ENCODE measurements around the gene RAC3.
A peak's percentile ranks its signal among the peaks of the same experiment; 100 is the strongest.
"Not testable (repeated sequence)": the region's sequence is repeated elsewhere in the genome, so short reads cannot be mapped to it uniquely, and the experiment has no call there.

The RAC3 gene

DNA sequence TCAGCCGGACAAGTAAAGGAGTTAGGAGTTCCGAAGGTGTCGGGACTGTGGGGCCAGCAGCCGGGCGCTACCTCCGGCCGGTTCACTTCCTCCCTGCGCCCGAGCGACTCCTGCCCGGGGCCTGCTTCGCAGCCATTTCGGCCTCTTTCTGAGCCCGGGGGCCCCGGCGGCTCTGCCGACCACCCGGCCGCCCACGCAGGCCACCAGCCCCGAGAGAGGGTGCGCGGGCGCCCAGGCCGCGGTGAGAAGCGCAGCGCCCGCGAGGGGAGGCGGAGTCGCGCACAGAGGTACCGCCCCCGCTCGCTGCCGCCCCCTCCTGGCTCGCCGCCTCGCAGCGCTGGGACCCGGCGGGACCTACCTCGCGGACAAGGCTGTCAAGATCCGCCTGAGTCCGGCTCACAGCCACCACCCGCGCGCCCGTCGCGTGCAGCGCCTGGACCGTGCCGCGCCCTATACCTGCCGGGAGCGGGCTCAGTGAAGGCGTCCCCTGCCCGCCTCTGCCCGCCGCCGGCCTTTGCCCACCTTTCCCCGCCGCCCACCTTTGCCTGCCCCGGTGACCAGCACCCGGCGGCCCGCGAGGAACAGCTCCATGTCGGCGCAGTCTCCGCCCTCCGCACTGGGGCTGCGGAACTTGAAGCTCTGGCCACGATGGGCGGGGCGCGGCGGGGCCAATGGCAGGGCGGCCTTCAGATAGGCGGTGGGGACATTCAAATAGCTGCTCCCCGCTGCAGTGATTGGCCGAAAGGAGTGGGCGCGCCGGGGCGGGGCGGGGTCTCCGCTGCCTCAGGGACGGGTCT is 5.8 kb downstream of the RAC3 start, which contains the start of gene DCXR:
Gene DCXR, minus strand, starts transcription at position 606 of the 797 bp plus-strand sequence. Its CDS starts 15 bp downstream, at position 591.
- DNase-seq (ENCODE audit: low read depth) = peak; percentile 82
- TF ChIP-seq, protein P1, sequence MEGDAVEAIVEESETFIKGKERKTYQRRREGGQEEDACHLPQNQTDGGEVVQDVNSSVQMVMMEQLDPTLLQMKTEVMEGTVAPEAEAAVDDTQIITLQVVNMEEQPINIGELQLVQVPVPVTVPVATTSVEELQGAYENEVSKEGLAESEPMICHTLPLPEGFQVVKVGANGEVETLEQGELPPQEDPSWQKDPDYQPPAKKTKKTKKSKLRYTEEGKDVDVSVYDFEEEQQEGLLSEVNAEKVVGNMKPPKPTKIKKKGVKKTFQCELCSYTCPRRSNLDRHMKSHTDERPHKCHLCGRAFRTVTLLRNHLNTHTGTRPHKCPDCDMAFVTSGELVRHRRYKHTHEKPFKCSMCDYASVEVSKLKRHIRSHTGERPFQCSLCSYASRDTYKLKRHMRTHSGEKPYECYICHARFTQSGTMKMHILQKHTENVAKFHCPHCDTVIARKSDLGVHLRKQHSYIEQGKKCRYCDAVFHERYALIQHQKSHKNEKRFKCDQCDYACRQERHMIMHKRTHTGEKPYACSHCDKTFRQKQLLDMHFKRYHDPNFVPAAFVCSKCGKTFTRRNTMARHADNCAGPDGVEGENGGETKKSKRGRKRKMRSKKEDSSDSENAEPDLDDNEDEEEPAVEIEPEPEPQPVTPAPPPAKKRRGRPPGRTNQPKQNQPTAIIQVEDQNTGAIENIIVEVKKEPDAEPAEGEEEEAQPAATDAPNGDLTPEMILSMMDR (IDR thresholded peaks at IDR 0.05; ENCODE audit: low read depth, low read length, missing control alignments) = peak; percentile 84
- peak within 1 kb of the TSS; percentile 51 for H3K4me3 ChIP-seq (ENCODE audit: low read depth, low read length)

DNA sequence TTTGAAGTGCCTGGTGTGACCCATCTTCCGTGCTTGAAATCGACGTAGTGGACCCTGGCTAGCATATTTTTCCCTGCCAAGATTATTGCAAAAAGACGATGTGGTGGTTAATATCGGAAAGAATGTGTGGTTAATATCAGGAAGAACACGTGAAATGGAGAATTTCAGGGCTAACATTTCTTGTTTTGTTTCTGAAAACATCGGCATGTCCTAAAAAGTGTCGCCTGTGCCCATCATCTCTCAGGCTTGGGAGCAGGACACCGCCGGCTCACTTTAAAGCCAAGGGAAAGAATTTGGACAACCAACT is 6.4 kb downstream of the RAC3 start:
- H3K4me3 ChIP-seq (ENCODE audit: low read depth, low read length) = peak overlapping the region; percentile 16
- TF ChIP-seq, protein P1 (IDR thresholded peaks at IDR 0.05; ENCODE audit: low read depth, low read length, missing control alignments) = no peak
- DNase-seq (ENCODE audit: low read depth) = no peak

DNA sequence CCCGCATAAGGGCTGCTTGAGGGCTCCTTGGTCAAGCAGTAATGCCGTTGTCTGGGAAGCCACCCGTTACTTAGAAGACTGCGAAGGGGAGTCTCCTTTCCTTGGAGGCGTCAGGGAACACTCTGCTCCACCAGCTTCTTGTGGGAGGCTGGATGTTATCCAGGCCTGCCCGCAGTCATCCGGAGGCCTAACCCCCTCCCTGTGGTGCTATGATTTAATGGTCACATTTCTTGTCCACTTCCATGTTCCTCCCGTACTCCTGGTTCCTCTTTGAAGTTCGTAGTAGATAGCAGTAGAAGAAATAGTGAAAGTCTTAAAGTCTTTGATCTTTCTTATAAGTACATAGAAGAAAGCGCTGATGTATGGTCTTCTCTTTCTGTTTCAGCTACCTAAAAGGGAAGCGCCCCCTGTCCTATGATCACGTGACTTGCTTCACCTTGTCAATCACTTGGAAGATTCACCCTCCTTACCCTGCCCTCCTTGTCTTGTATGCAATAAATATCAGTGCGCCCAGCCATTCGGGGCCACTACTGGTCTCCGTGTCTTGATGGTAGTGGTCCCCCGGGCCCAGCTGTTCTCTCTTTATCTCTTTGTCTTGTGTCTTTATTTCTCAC is 7.4 kb downstream of the RAC3 start:
- DNase-seq (ENCODE audit: low read depth); H3K4me3 ChIP-seq (ENCODE audit: low read depth, low read length): not testable (repeated sequence)

DNA sequence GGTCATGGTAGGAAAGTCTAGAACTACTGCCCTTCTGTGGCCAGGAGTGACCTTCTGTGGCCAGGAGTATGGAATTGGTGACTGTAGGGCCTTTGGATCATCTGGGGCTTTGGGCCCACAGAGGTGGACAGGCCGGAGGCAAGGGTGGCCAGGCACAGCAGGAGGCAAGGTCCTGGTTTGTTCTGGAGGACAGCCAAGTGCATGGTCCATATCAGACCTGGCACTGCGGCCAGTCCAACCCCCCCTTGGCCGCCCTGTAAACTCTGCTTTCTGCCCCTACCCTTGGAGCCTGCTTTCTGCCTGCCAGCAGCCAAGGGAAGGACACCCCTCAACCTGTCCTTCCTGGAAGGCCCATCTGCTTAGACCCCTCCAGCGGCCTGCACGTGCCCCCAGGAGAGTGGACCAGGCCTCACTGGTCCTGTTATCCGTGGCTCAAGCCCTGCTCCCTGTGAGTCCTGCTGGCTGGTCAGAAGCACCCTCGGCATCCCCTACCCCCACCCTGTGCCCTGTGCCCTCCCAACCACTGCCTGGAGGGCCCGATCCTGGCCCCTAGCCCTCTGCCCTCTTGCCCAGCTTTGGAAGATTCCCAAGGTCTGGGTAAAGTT is 8.3 kb downstream of the RAC3 start:
- TF ChIP-seq, protein P1 (IDR thresholded peaks at IDR 0.05; ENCODE audit: low read depth, low read length, missing control alignments) = no peak
- H3K4me3 ChIP-seq (ENCODE audit: low read depth, low read length) = no peak overlapping the region
- no peak for DNase-seq (ENCODE audit: low read depth)

DNA sequence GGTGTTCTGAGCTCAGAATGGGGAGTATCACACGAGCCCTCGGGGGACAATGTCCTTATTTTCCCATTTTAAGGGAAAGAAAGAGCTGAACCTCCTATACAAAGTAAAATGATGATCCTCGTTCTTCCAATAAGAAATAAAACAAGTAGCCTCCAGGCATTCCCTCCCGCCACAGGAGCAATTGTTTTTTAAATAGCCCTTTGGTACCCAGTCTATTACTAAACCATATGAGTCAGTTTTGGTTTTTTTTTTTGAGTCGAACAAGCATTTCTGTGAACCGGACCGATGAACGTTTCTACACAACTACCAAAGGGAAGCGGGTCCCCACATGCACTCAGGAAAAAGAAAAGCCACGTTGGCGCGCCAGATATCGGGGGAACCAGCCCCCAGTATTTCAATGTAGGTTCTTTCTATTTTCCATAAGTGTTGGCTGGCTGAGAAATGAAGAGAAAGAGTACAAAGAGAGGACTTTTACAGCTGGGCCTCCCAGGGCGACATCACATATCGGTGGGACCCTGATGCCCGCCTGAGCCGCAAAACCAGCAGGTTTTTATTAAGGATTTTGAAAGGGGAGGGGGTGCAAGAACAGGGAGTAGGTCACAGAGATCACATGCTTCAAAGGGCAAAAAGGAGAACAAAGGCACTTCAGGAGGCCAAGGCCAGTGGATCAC is 9.8 kb downstream of the RAC3 start:
- DNase-seq (ENCODE audit: low read depth) = no peak
- H3K4me3 ChIP-seq (ENCODE audit: low read depth, low read length) = no peak overlapping the region
- TF ChIP-seq, protein P1 (IDR thresholded peaks at IDR 0.05; ENCODE audit: low read depth, low read length, missing control alignments) = no peak

DNA sequence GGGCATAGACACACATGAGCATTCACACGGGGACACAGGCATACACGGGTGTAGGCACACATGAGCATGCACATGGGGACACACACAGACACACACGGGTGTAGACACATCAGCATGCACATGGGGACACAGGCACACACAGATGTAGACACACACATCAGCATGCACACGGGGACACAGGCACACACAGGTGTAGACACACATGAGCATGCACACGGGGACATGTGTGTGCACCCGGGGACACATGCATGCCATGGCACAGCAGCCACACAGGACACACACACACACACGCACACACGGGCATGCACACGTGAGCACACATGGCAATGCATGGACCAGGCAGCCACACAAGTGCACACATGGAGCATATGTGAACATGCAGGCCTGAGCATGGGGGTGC is 11.2 kb downstream of the RAC3 start:
- DNase-seq (ENCODE audit: low read depth) = no peak
- TF ChIP-seq, protein P1 (IDR thresholded peaks at IDR 0.05; ENCODE audit: low read depth, low read length, missing control alignments) = no peak
- H3K4me3 ChIP-seq (ENCODE audit: low read depth, low read length) = no peak overlapping the region

DNA sequence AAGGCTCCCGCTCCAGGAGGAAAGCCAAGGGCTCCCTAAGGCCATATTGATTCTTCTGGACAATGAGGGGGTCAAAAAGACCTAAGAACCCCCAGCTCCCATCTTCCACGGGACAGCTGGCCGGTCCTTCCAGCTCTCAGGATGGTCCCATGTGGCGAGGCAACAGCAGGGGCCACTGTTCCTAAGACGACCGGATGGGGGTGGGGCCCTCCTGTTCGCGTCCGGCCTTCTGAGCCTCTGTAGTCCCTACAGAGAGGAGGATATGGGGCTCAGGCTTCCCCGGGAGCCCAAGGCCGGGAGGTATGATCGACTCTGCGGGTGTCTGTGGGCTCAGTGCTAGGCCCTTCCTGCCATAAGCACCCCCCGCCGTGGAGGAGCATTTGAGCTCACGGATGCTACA is 12.0 kb downstream of the RAC3 start:
- DNase-seq (ENCODE audit: low read depth) = no peak

More for the DNA sequence above, 12.0 kb downstream of the RAC3 start:
- TF ChIP-seq, protein P1 (IDR thresholded peaks at IDR 0.05; ENCODE audit: low read depth, low read length, missing control alignments) = no peak
- H3K4me3 ChIP-seq (ENCODE audit: low read depth, low read length) = no peak overlapping the region

Data from GM12864 (cell line).